Mesodermal cell (in vitro differentiated cells): ENCODE data around the gene RDH13.

ENCODE experiments used
- H3K27ac ChIP-seq: 2 replicates; pipeline ENCODE4 v1.7.0; 2013; ENCODE audit warnings: mild to moderate bottlenecking, low read depth, low read length, moderate library complexity; ENCODE audit not compliant: severe bottlenecking
- H3K36me3 ChIP-seq: 2 replicates; pipeline ENCODE4 v1.7.1; 2013; ENCODE audit warnings: mild to moderate bottlenecking, low read length, moderate library complexity; ENCODE audit not compliant: control insufficient read depth, insufficient read depth
- H3K4me1 ChIP-seq: one replicate; pipeline ENCODE4 v1.7.1; 2013; ENCODE audit warnings: mild to moderate bottlenecking, low read length; ENCODE audit not compliant: insufficient read depth, control insufficient read depth, poor library complexity, severe bottlenecking
- H3K4me3 ChIP-seq: 2 replicates; pipeline ENCODE4 v1.7.0; 2013; ENCODE audit warnings: low read length, control low read depth, mild to moderate bottlenecking; ENCODE audit not compliant: insufficient read depth, poor library complexity, severe bottlenecking; ENCODE audit errors: extremely low read depth
- H3K9me3 ChIP-seq: 2 replicates; pipeline ENCODE4 v1.7.1; 2013; ENCODE audit warnings: mild to moderate bottlenecking, low read length, moderate library complexity; ENCODE audit not compliant: control insufficient read depth
- WGBS, 2 experiments: methylation state at CpG; one replicate each; pipeline ENCODE4 v1.1.5; 2013; ENCODE audit warnings: missing lambda C conversion rate in 2 of 2; ENCODE audit not compliant: insufficient coverage in 2 of 2; 5-methylcytosine and 5-hydroxymethylcytosine counted together

Gene RDH13

GRCh38 chr19:55083004-55083850 lies 20.3 kb upstream of the RDH13 start:
- WGBS, 2 experiments: 50 to 56% methylated on average over 35 to 36 of the region's 42 CpGs
- Histone ChIP-seq H3K4me1 (peaks cover 8% of the 10 kb centered on the region), H3K4me3 (no peak overlapping the region), H3K36me3 (no peaks in the 10 kb centered on the region), H3K9me3 (no peaks in the 10 kb centered on the region), H3K27ac (no peak overlapping the region)

- H3K4me3 ChIP-seq: peak overlapping the region; percentile 44
- 30 to 31% methylated on average over 59 to 61 of the region's 64 CpGs for WGBS, 2 experiments
- H3K27ac ChIP-seq: no peak overlapping the region
- H3K36me3 ChIP-seq: no peaks in the 10 kb centered on the region
- H3K9me3 ChIP-seq: no peaks in the 10 kb centered on the region
- peaks cover 5% of the 10 kb centered on the region for H3K4me1 ChIP-seq
These were observed 19.3 kb upstream of the RDH13 start for GRCh38 chr19:55082020-55082851.

GRCh38 chr19:55081770-55082019 lies 18.7 kb upstream of the RDH13 start:
- peaks cover 5% of the 10 kb centered on the region for H3K4me1 ChIP-seq
- H3K9me3 ChIP-seq: no peaks in the 10 kb centered on the region
- H3K4me3 ChIP-seq: peak overlapping the region; percentile 44
- 20 to 31% methylated on average over 21 to 22 of the region's 22 CpGs for WGBS, 2 experiments
- no peak overlapping the region for H3K27ac ChIP-seq
- no peaks in the 10 kb centered on the region for H3K36me3 ChIP-seq

GRCh38 chr19:55080968-55081769 lies 18.2 kb upstream of the RDH13 start:
- H3K27ac ChIP-seq: no peak overlapping the region
- WGBS, 2 experiments: 1 to 3% methylated on average over 37 to 44 of the region's 60 CpGs
- H3K4me1 ChIP-seq: peaks cover 5% of the 10 kb centered on the region

GRCh38 chr19:55080121-55080967 lies 17.4 kb upstream of the RDH13 start:
- no peaks in the 10 kb centered on the region for H3K9me3 ChIP-seq
- H3K36me3 ChIP-seq: no peaks in the 10 kb centered on the region
- peaks cover 5% of the 10 kb centered on the region for H3K4me1 ChIP-seq
- peak overlapping the region; percentile 44 for H3K4me3 ChIP-seq
- no peak overlapping the region for H3K27ac ChIP-seq
- whole genome bisulfite sequencing, 2 experiments: 18 to 26% methylated on average over 25 to 50 of the region's 55 CpGs

More at GRCh38 chr19:55080968-55081769, 18.2 kb upstream of the RDH13 start:
- no peaks in the 10 kb centered on the region for H3K36me3 ChIP-seq
- peak overlapping the region; percentile 44 for H3K4me3 ChIP-seq
- H3K9me3 ChIP-seq: no peaks in the 10 kb centered on the region

GRCh38 chr19:55079400-55080038 lies 16.6 kb upstream of the RDH13 start:
- H3K36me3 ChIP-seq: no peaks in the 10 kb centered on the region
- no peaks in the 10 kb centered on the region for H3K9me3 ChIP-seq
- no peak overlapping the region for H3K27ac ChIP-seq
- H3K4me1 ChIP-seq: peaks cover 5% of the 10 kb centered on the region
- 85 to 91% methylated on average over 9 to 17 of the region's 19 CpGs for WGBS, 2 experiments
- no peak overlapping the region for H3K4me3 ChIP-seq

- H3K36me3 ChIP-seq: no peaks in the 10 kb centered on the region
- H3K9me3 ChIP-seq: no peaks in the 10 kb centered on the region
- peaks cover 5% of the 10 kb centered on the region for H3K4me1 ChIP-seq
- no peak overlapping the region for H3K4me3 ChIP-seq
- H3K27ac ChIP-seq: no peak overlapping the region
- 84 to 95% methylated on average over 4 of the region's 5 CpGs for WGBS, 2 experiments
These were observed 16.0 kb upstream of the RDH13 start for GRCh38 chr19:55078996-55079395.

- H3K27ac ChIP-seq: no peak overlapping the region
- no peaks in the 10 kb centered on the region for H3K9me3 ChIP-seq
- no peak overlapping the region for H3K4me3 ChIP-seq
- WGBS, 2 experiments: 100% methylated on average over 1 of the region's 2 CpGs; no CpG with 5 or more reads in 1 of the 2 experiments
- H3K36me3 ChIP-seq: no peaks in the 10 kb centered on the region
- H3K4me1 ChIP-seq: peaks cover 5% of the 10 kb centered on the region
These were observed 14.2 kb upstream of the RDH13 start for GRCh38 chr19:55077106-55077505.

GRCh38 chr19:55076321-55076720 lies 13.4 kb upstream of the RDH13 start:
- no peaks in the 10 kb centered on the region for H3K36me3 ChIP-seq
- 66 to 80% methylated on average over 7 to 12 of the region's 12 CpGs for WGBS, 2 experiments

More at GRCh38 chr19:55076321-55076720, 13.4 kb upstream of the RDH13 start:
- Histone ChIP-seq H3K27ac (no peak overlapping the region), H3K4me1 (peaks cover 7% of the 10 kb centered on the region), H3K9me3 (no peaks in the 10 kb centered on the region), H3K4me3 (no peak overlapping the region)
